Measurements from ENCODE around the gene IGSF8. TPM values are rescaled to one million over a fixed set of nuclear protein-coding genes. Genes with fewer than 3 reads are reported as not detected.

IGSF8 gene
- total and polyA plus RNA-seq, 2 of the 8 experiments (the other 6 are each of a cell fraction or from before 2014, with no cell fraction given): 69.6 to 132 TPM

GRCh38 chr1:160046494-160047110, 51.8 kb downstream of the IGSF8 start:
- Histone ChIP-seq H3K4ac (replicated peaks; ENCODE audit: insufficient read length, low read depth, low read length) (no peak overlapping the region), H3K4me3 (ENCODE audit: extremely low read depth in 1 of 4, insufficient read depth in 2 of 4, low read depth in 3 of 4, low read length in 4 of 4) (peak overlapping the region in 1 of 4 experiments; percentile 14; a peak in 2 of 8 replicates), H3K23me2 (ENCODE audit: low read depth, low read length) (no peaks in the 10 kb centered on the region), H4K20me1 (replicated peaks in 1 of 2; ENCODE audit: control insufficient read depth in 1 of 2, insufficient read depth in 2 of 2, low read length in 2 of 2) (no peaks in the 10 kb centered on the region), H3K4me1 (replicated peaks in 1 of 4; ENCODE audit: control insufficient read depth in 3 of 4, insufficient read depth in 4 of 4, low read length in 3 of 4) (peaks cover 10 to 24% (median 16%) of the 10 kb centered on the region in 4 experiments), H3K56ac (replicated peaks; ENCODE audit: insufficient read length, low read depth, low read length) (no peak overlapping the region), H4K91ac (replicated peaks; ENCODE audit: insufficient read length, low read length) (no peak overlapping the region), H4K8ac (ENCODE audit: extremely low read depth, insufficient read depth, low read length) (no peak overlapping the region; the same call in 1 of the 2 replicates), H3K79me2 (ENCODE audit: control insufficient read depth in 1 of 2, insufficient read depth in 2 of 2, low read length in 2 of 2) (no peaks in the 10 kb centered on the region), H2AFZ (ENCODE audit: low read length) (peak overlapping the region; percentile 63), H3K27ac (ENCODE audit: low read depth, low read length) (no peak overlapping the region), H2BK15ac (ENCODE audit: low read length) (no peak overlapping the region; the same call in 1 of the 2 replicates), H3K9ac (replicated peaks in 1 of 4; ENCODE audit: extremely low read depth in 1 of 4, low read depth in 3 of 4, low read length in 3 of 4) (no peak overlapping the region), H3K27me3 (replicated peaks in 1 of 4; ENCODE audit: control insufficient read depth in 3 of 4, extremely low read depth in 1 of 4, insufficient read depth in 3 of 4, low read length in 3 of 4) (no peaks in the 10 kb centered on the region; a peak in 1 of 7 replicates), H2AK5ac (ENCODE audit: low read depth, low read length) (no peak overlapping the region), H2BK12ac (ENCODE audit: low read depth, low read length) (no peak overlapping the region), H3K18ac (ENCODE audit: extremely low read depth, low read length) (no peak overlapping the region), H2BK20ac (ENCODE audit: low read length) (no peak overlapping the region), H2BK120ac (replicated peaks; ENCODE audit: low read depth, low read length) (no peak overlapping the region), H3K79me1 (ENCODE audit: low read depth, low read length) (no peaks in the 10 kb centered on the region), H4K5ac (ENCODE audit: insufficient read length, low read depth, low read length) (peak overlapping the region; percentile 65), H3K4me2 (ENCODE audit: insufficient read depth in 1 of 2, low read depth in 2 of 2, low read length in 2 of 2) (peak overlapping the region; percentile 42 to 48), H3K9me3 (ENCODE audit: insufficient read depth in 2 of 2, low read depth in 1 of 2, low read length in 1 of 2) (no peaks in the 10 kb centered on the region), H3K36me3 (ENCODE audit: control insufficient read depth in 2 of 4, insufficient read depth in 4 of 4, low read length in 3 of 4) (no peaks in the 10 kb centered on the region), H3K14ac (ENCODE audit: insufficient read length) (no peak overlapping the region), H3K23ac (ENCODE audit: insufficient read length) (no peak overlapping the region), H2BK5ac (ENCODE audit: low read depth, low read length) (no peak overlapping the region)
- POLR2A ChIA-PET (ENCODE audit: partially characterized antibody): interaction anchor here (1.0 to 3.4 kb wide), 10 partner anchors 16 to 51 kb away, joined by 3 to 18 read pairs (median 4); partner anchors contain the start of gene PIGM
- 17% methylated on average over 11 of the region's 11 CpGs; no CpG with 5 or more reads in 1 of the 2 experiments for WGBS, 2 experiments (ENCODE audit: extremely low coverage in 1 of 2, insufficient coverage in 1 of 2, insufficient read length in 1 of 2, insufficient replicate concordance in 2 of 2, low coverage in 1 of 2, low lambda C conversion rate in 2 of 2, missing lambda C conversion rate in 1 of 2)
- DNase-seq (ENCODE audit: low read depth in 1 of 2, low spot score in 2 of 2): peak in 1 of 2 experiments; percentile 76
- peak; percentile 48 for FAIRE-seq
- CTCF ChIA-PET (ENCODE audit: partially characterized antibody): interaction anchor here (0.6 to 46.4 kb wide), 31 partner anchors 10 to 558 kb away, joined by 3 to 1874 read pairs (median 4); partner anchors contain the start of genes CFAP45, IGSF8, KCNJ10 and KCNJ9
- peak; percentile 79; the same call in 1 of the 2 replicates for TF ChIP-seq TCF12 (IDR thresholded peaks at IDR 0.05; ENCODE audit: low read depth, low read length)
- TF ChIP-seq TBP (IDR thresholded peaks at IDR 0.05; ENCODE audit: low read depth, low read length): no peak
- TF ChIP-seq POLR2AphosphoS5 (IDR thresholded peaks at IDR 0.05; ENCODE audit: low read depth, low read length): no peak
- no peak for TF ChIP-seq CHD2 (IDR thresholded peaks at IDR 0.05; ENCODE audit: low read length)
- no peak for TF ChIP-seq CBX5 (IDR thresholded peaks at IDR 0.05; ENCODE audit: low read depth, low read length)
- peak in 1 of 2 experiments; percentile 17; a peak in 2 of 3 replicates for TF ChIP-seq EP300 (IDR thresholded peaks at IDR 0.05; ENCODE audit: borderline replicate concordance in 1 of 2, low read depth in 2 of 2, low read length in 2 of 2)
- no peak for TF ChIP-seq KDM4A (IDR thresholded peaks at IDR 0.05; ENCODE audit: low read depth, low read length, severe bottlenecking)
- TF ChIP-seq, protein P1, sequence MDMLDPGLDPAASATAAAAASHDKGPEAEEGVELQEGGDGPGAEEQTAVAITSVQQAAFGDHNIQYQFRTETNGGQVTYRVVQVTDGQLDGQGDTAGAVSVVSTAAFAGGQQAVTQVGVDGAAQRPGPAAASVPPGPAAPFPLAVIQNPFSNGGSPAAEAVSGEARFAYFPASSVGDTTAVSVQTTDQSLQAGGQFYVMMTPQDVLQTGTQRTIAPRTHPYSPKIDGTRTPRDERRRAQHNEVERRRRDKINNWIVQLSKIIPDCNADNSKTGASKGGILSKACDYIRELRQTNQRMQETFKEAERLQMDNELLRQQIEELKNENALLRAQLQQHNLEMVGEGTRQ (IDR thresholded peaks at IDR 0.05; ENCODE audit: low read length): no peak
- peak in 1 of 2 experiments; percentile 81; a peak in 1 of 4 replicates for TF ChIP-seq SIN3A (conservative IDR thresholded peaks at IDR 0.05 in 1 of 2, IDR thresholded peaks at IDR 0.05 in 1 of 2; ENCODE audit: low read depth in 1 of 2, low read length in 2 of 2)
- TF ChIP-seq PHF8 (conservative IDR thresholded peaks at IDR 0.05; ENCODE audit: low read depth, low read length): no peak
- TF ChIP-seq TAF1 (IDR thresholded peaks at IDR 0.05; ENCODE audit: low read depth, low read length): no peak

All from H1 (cell line).